HEK293 (cell line): ENCODE measurements around the gene ATP2A2.
A peak's percentile ranks its signal among the peaks of the same experiment; 100 is the strongest.

Experiments
- CTCF ChIA-PET: fragments of 350-600 bp; formaldehyde crosslinking; extraction: SDS; loops from one replicate; lab custom pipeline; 2021; ENCODE audit warnings: antibody characterized with exemption; lab: Yijun Ruan, JAX
- POLR2A ChIA-PET: fragments of 300-600 bp; formaldehyde crosslinking; extraction: SDS; loops from one replicate; lab custom pipeline; 2020; ENCODE audit warnings: antibody characterized with exemption, inconsistent platforms; lab: Yijun Ruan, JAX
- H3K27ac ChIP-seq: fragments of 200-500 bp; sonication (Bioruptor generic); 2 replicates; pipeline ENCODE4 v1.5.1; 2014; ENCODE audit warnings: low read depth, low read length, control low read depth, inconsistent platforms; ENCODE audit errors: extremely low read depth
- H3K36me3 ChIP-seq, 2 experiments: fragments of 200-500 bp in 1 of 2; sonication (Bioruptor generic) in 1 of 2; 1 replicate in 1 of 2; 2 replicates in 1 of 2; pipeline ENCODE4 v1.5.1; 2014 to 2017; ENCODE audit warnings: inconsistent platforms in 2 of 2, low read length in 2 of 2; ENCODE audit not compliant: control insufficient read depth in 2 of 2, insufficient read depth in 1 of 2
- H3K4me1 ChIP-seq: fragments of 200-500 bp; sonication (Bioruptor generic); 2 replicates; pipeline ENCODE4 v1.5.1; 2014; ENCODE audit warnings: mild to moderate bottlenecking, low read length, inconsistent platforms; ENCODE audit not compliant: control insufficient read depth, insufficient read depth
- H3K4me3 ChIP-seq: 2 replicates; pipeline ENCODE4 v1.5.1; 2011; ENCODE audit warnings: low read depth, mild to moderate bottlenecking, control low read depth, low read length, moderate library complexity
- H3K9me3 ChIP-seq: fragments of 200-500 bp; sonication (Bioruptor generic); 2 replicates; pipeline ENCODE4 v1.5.1; 2014; ENCODE audit warnings: low read depth, low read length, inconsistent platforms; ENCODE audit not compliant: control insufficient read depth, insufficient read depth
- BCL11B ChIP-seq: fragments of 450-650 bp; formaldehyde crosslinking; IDR thresholded peaks from 2 replicates; pipeline ENCODE4 v1.5.1; 2016; ENCODE audit warnings: low read depth, missing biosample characterization, missing genetic modification characterization
- FEZF1 ChIP-seq: fragments of 450-650 bp; formaldehyde crosslinking; IDR thresholded peaks from 2 replicates; pipeline ENCODE4 v1.5.1; 2016; ENCODE audit warnings: missing biosample characterization, missing genetic modification characterization
- GFI1B ChIP-seq: fragments of 450-650 bp; formaldehyde crosslinking; IDR thresholded peaks from 2 replicates; pipeline ENCODE4 v1.5.1; 2016; ENCODE audit warnings: missing biosample characterization, missing genetic modification characterization
- GLIS1 ChIP-seq: fragments of 450-650 bp; formaldehyde crosslinking; IDR thresholded peaks from 2 replicates; pipeline ENCODE4 v1.5.1; 2016; ENCODE audit warnings: missing biosample characterization, missing genetic modification characterization
- OSR2 ChIP-seq: fragments of 450-650 bp; formaldehyde crosslinking; IDR thresholded peaks from 2 replicates; pipeline ENCODE4 v1.5.1; 2016; ENCODE audit warnings: missing biosample characterization, missing genetic modification characterization
- PRDM6 ChIP-seq: fragments of 450-650 bp; formaldehyde crosslinking; IDR thresholded peaks from 2 replicates; pipeline ENCODE4 v1.5.1; 2017; ENCODE audit warnings: missing biosample characterization, missing genetic modification characterization
- SCRT1 ChIP-seq: fragments of 450-650 bp; formaldehyde crosslinking; IDR thresholded peaks from 2 replicates; pipeline ENCODE4 v1.5.1; 2016; ENCODE audit warnings: missing biosample characterization, missing genetic modification characterization, borderline replicate concordance
- SCRT2 ChIP-seq: fragments of 450-650 bp; formaldehyde crosslinking; IDR thresholded peaks from 2 replicates; pipeline ENCODE4 v1.5.1; 2016; ENCODE audit warnings: missing biosample characterization, missing genetic modification characterization
- WT1 ChIP-seq: fragments of 450-650 bp; formaldehyde crosslinking; IDR thresholded peaks from 2 replicates; pipeline ENCODE4 v1.5.1; 2016; ENCODE audit warnings: missing biosample characterization, missing genetic modification characterization
- ZBTB44 ChIP-seq: fragments of 450-650 bp; IDR thresholded peaks from 2 replicates; pipeline ENCODE4 v1.5.1; 2018; ENCODE audit warnings: missing biosample characterization, mild to moderate bottlenecking, missing genetic modification characterization
- ZNF121 ChIP-seq: fragments of 450-650 bp; formaldehyde crosslinking; IDR thresholded peaks from 2 replicates; pipeline ENCODE4 v1.5.1; 2016; ENCODE audit warnings: missing biosample characterization, missing genetic modification characterization
- ZNF2 ChIP-seq: fragments of 450-650 bp; formaldehyde crosslinking; IDR thresholded peaks from 2 replicates; pipeline ENCODE4 v1.5.1; 2016; ENCODE audit warnings: missing biosample characterization, missing genetic modification characterization
- ZNF280D ChIP-seq: fragments of 450-650 bp; formaldehyde crosslinking; IDR thresholded peaks from 2 replicates; pipeline ENCODE4 v1.5.1; 2016; ENCODE audit warnings: missing biosample characterization, missing genetic modification characterization
- ZNF366 ChIP-seq: fragments of 450-650 bp; formaldehyde crosslinking; conservative IDR thresholded peaks from 2 replicates; pipeline ENCODE4 v1.5.1; 2016; ENCODE audit warnings: missing biosample characterization, missing genetic modification characterization
- ZNF521 ChIP-seq: fragments of 450-650 bp; formaldehyde crosslinking; IDR thresholded peaks from 2 replicates; pipeline ENCODE4 v1.5.1; 2017; ENCODE audit warnings: missing biosample characterization, mild to moderate bottlenecking, missing genetic modification characterization
- ZNF626 ChIP-seq: fragments of 450-650 bp; sonication (Bioruptor Pico); formaldehyde crosslinking; IDR thresholded peaks from 2 replicates; pipeline ENCODE4 v1.5.1; 2018; ENCODE audit warnings: missing biosample characterization, missing genetic modification characterization, inconsistent platforms
- ZNF677 ChIP-seq: fragments of 450-650 bp; IDR thresholded peaks from 2 replicates; pipeline ENCODE4 v1.5.0; 2018; ENCODE audit warnings: missing biosample characterization, mild to moderate bottlenecking, missing genetic modification characterization, moderate library complexity

Gene ATP2A2

GRCh38 chr12:110284597-110284996 lies 3.5 kb downstream of the ATP2A2 start:
- Histone ChIP-seq H3K36me3 (peaks cover 29 to 66% of the 10 kb centered on the region in 2 experiments), H3K4me3 (no peak overlapping the region; the same call in 1 of the 2 replicates), H3K27ac (no peak overlapping the region), H3K4me1 (peaks cover 24% of the 10 kb centered on the region), H3K9me3 (no peaks in the 10 kb centered on the region)
- POLR2A ChIA-PET, result interaction anchor here (0.6 to 0.9 kb wide), 2 partner anchors 146 to 183 kb away, joined by 4 read pairs; no protein-coding TSS in a partner anchor
- CTCF ChIA-PET, result interaction anchor here (0.9 kb wide), 1 partner anchor 60 kb away, joined by 3 read pairs; no protein-coding TSS in a partner anchor
- TF ChIP-seq ZNF626 (tag by site-specific recombination) (no peak), WT1 (tag by site-specific recombination) (peak; percentile 96), SCRT1 (tag by site-specific recombination) (peak; percentile 46; the same call in 1 of the 2 replicates), ZBTB44 (tag by site-specific recombination) (peak; percentile 21; the same call in 1 of the 2 replicates), FEZF1 (tag by site-specific recombination) (0 out of 2 replicates have a peak, but pooled peaks have one; percentile 31), ZNF677 (no peak), PRDM6 (tag by site-specific recombination) (peak; percentile 81), ZNF121 (tag by site-specific recombination) (no peak), ZNF521 (tag by site-specific recombination) (no peak), SCRT2 (tag by site-specific recombination) (peak; percentile 42; the same call in 1 of the 2 replicates), ZNF280D (tag by site-specific recombination) (no peak), OSR2 (peak; percentile 63; the same call in 1 of the 2 replicates), GFI1B (tag by site-specific recombination) (peak; percentile 25; the same call in 1 of the 2 replicates), GLIS1 (tag by site-specific recombination) (peak; percentile 38; the same call in 1 of the 2 replicates), ZNF2 (0 out of 2 replicates have a peak, but pooled peaks have one; percentile 19), ZNF366 (tag by site-specific recombination) (peak; percentile 40; the same call in 1 of the 2 replicates)

DNA sequence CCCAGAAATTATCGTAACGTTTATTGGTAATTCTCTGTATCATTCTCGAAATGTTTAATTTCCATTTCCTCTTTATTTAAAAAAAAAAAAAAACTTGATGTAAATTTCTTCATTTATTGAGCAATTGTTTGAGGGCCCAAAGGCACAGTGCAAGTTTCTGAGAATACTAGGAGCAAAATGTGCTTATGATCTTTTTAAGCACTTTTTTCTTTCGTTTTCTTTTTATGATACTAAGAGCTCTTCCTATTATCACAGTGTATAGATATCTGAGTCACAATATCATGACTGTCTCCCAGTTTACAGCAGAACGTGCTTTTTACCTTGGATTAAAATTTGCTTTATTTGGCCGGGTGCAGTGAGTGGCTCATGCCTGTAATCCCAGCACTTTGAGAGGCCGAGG lies 5.6 kb downstream of the ATP2A2 start:
- Histone ChIP-seq H3K9me3 (no peaks in the 10 kb centered on the region), H3K4me1 (peaks cover 18% of the 10 kb centered on the region), H3K4me3 (no peak overlapping the region), H3K27ac (no peak overlapping the region), H3K36me3 (peaks cover 47 to 86% of the 10 kb centered on the region in 2 experiments)
- ChIA-PET POLR2A (interaction anchor here (0.6 to 0.7 kb wide), 2 partner anchors 48 to 244 kb away, joined by 3 read pairs; no protein-coding TSS in a partner anchor), CTCF (interaction anchor here (0.6 kb wide), 1 partner anchor 151 kb away, joined by 6 read pairs; no protein-coding TSS in a partner anchor)
- peak; percentile 28; the same call in 1 of the 2 replicates for TF ChIP-seq PRDM6 (tag by site-specific recombination)
- TF ChIP-seq BCL11B (tag by site-specific recombination), result no peak
